ENCODE data around the gene CEP135.
"Not testable (repeated sequence)": the region's sequence is repeated elsewhere in the genome, so short reads cannot be mapped to it uniquely, and the experiment has no call there.

Gene CEP135

GRCh38 chr4:55931833-55932232 lies 16.9 kb upstream of the CEP135 start:
- H3K27me3 Mint-ChIP-seq, result no peaks in the 10 kb centered on the region
- peaks cover 6% of the 10 kb centered on the region for H3K9me3 Mint-ChIP-seq
- no peak overlapping the region for H3K4me3 Mint-ChIP-seq
- H3K4me1 Mint-ChIP-seq (ENCODE audit: low read depth), result no peaks in the 10 kb centered on the region
- H3K36me3 Mint-ChIP-seq (ENCODE audit: low read depth), result peaks cover 7% of the 10 kb centered on the region
- H3K27ac Mint-ChIP-seq, result no peak overlapping the region

DNA sequence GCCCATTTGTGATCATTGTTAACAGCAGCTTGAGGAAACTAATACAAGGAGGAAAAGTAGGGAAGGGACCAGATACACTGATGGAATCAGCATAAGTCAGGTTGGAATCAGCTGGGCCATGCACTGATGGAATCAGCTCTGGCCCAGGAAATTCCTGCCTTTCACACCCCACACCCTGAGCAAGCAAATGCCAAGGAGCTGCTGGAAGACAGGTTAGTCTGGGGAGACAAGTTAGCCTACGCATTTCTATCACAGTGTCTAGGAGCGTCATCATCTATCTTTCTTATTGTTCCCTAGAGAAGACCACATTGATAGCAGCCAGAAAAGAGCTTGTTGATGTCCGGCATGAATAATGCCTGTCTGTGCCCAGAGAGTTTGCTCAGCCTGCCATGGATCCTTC lies 16.2 kb upstream of the CEP135 start:
- Mint-ChIP-seq H3K36me3 (ENCODE audit: low read depth) (peaks cover 12% of the 10 kb centered on the region), H3K4me3 (no peak overlapping the region), H3K9me3 (peaks cover 6% of the 10 kb centered on the region), H3K4me1 (ENCODE audit: low read depth) (no peaks in the 10 kb centered on the region), H3K27me3 (no peaks in the 10 kb centered on the region), H3K27ac (no peak overlapping the region)

DNA sequence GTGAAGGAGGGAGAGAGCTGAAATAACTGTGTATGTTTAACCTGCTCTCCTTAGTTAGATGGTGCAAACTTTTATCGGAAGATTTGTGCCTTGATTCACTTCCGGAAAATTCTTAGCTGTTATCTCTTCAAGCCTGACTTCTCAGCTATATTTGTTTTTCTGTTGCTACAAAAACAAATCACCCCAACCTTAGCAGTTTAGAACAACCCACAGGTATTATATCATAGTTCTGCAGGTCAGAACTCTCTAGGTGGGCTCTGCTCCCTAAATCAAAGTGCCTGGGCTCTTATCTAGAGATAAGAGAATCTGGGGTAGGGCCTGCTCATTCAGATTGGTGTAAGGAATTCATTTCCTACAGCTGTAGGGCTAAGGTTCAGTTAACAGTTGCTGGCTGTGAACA lies 15.1 kb upstream of the CEP135 start:
- Mint-ChIP-seq H3K4me1 (ENCODE audit: low read depth) (no peaks in the 10 kb centered on the region), H3K4me3 (no peak overlapping the region), H3K27me3 (no peaks in the 10 kb centered on the region), H3K27ac (no peak overlapping the region), H3K36me3 (ENCODE audit: low read depth) (peaks cover 20% of the 10 kb centered on the region), H3K9me3 (peaks cover 14% of the 10 kb centered on the region)

DNA sequence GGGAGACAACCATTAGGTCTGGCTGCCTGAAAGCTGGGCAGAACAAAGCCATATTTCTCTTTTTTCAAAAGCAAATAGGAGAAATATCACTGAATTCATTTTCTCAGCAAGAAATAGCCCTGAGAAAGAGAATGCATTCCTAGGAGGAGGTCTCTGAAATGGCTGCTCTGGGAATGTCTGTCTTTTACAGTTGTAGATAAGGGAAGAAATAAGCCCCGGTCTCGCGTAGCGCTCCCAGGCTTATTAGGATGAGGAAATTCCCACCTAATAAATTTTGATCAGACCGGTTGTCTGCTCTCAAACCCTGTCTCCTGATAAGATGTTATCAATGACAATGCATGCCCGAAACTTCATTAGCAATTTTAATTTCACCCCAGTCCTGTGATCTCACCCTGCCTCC lies 12.8 kb upstream of the CEP135 start:
- H3K4me1 Mint-ChIP-seq (ENCODE audit: low read depth); H3K4me3 Mint-ChIP-seq; H3K27me3 Mint-ChIP-seq; H3K27ac Mint-ChIP-seq: not testable (repeated sequence)
- H3K9me3 Mint-ChIP-seq, result peaks cover 21% of the 10 kb centered on the region
- peaks cover 31% of the 10 kb centered on the region for H3K36me3 Mint-ChIP-seq (ENCODE audit: low read depth)

GRCh38 chr4:55938481-55938880 lies 10.3 kb upstream of the CEP135 start:
- Mint-ChIP-seq H3K27me3 (no peaks in the 10 kb centered on the region), H3K36me3 (ENCODE audit: low read depth) (peaks cover 31% of the 10 kb centered on the region), H3K4me3 (no peak overlapping the region), H3K27ac (no peak overlapping the region), H3K4me1 (ENCODE audit: low read depth) (no peaks in the 10 kb centered on the region), H3K9me3 (peaks cover 21% of the 10 kb centered on the region)

- no peaks in the 10 kb centered on the region for H3K4me1 Mint-ChIP-seq (ENCODE audit: low read depth)
- H3K4me3 Mint-ChIP-seq, result no peak overlapping the region
- H3K27me3 Mint-ChIP-seq, result no peaks in the 10 kb centered on the region
- peaks cover 21% of the 10 kb centered on the region for H3K9me3 Mint-ChIP-seq
- peaks cover 31% of the 10 kb centered on the region for H3K36me3 Mint-ChIP-seq (ENCODE audit: low read depth)
- H3K27ac Mint-ChIP-seq, result no peak overlapping the region
Measured at GRCh38 chr4:55939421-55939820, 9.3 kb upstream of the CEP135 start.

GRCh38 chr4:55941881-55942396 lies 6.8 kb upstream of the CEP135 start:
- Mint-ChIP-seq H3K4me1 (ENCODE audit: low read depth) (peaks cover 11% of the 10 kb centered on the region), H3K36me3 (ENCODE audit: low read depth) (peaks cover 23% of the 10 kb centered on the region), H3K4me3 (no peak overlapping the region), H3K9me3 (peaks cover 16% of the 10 kb centered on the region), H3K27ac (no peak overlapping the region), H3K27me3 (no peaks in the 10 kb centered on the region)

DNA sequence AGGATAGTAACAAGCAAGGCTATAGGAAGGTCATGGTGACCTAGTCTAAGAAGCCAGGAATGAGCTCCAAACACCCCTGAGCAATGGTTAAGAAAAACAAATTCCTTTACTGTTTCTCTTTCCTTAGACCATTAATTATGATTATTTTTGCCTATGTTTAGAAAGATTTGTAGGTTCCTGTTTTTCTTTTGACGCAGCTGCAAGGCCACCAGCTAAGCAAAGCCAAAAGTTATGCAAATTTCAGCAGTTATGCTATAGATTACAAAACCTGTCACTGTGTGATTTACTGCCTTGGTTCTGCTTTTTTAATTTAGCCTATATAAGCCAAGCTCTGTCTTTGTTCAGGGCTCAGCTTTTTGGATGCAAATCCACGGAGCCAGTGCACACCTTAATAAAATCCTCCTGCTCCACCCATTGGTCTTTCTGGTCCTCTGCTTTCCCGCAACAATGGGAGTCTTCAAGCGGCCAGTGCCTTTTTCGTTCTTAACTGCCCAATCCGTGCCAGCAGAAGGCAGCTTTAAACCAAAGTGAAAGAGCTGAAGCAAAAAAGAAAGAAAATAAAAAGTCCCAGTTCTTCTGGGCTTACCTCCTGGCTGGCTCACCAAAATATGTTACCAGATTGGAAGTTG lies 1.4 kb upstream of the CEP135 start:
- Mint-ChIP-seq H3K4me1 (ENCODE audit: low read depth) (peaks cover 51% of the 10 kb centered on the region), H3K4me3 (peak overlapping the region; percentile 87), H3K27me3 (no peaks in the 10 kb centered on the region), H3K36me3 (ENCODE audit: low read depth) (peaks cover 4% of the 10 kb centered on the region), H3K27ac (peak overlapping the region; percentile 87), H3K9me3 (no peaks in the 10 kb centered on the region)

GRCh38 chr4:55947912-55948725 lies 626 bp upstream of the CEP135 start:
- H3K36me3 Mint-ChIP-seq (ENCODE audit: low read depth), result peaks cover 11% of the 10 kb centered on the region
- H3K9me3 Mint-ChIP-seq, result no peaks in the 10 kb centered on the region
- H3K27me3 Mint-ChIP-seq, result no peaks in the 10 kb centered on the region
- peaks cover 51% of the 10 kb centered on the region for H3K4me1 Mint-ChIP-seq (ENCODE audit: low read depth)
- H3K4me3 Mint-ChIP-seq, result peak overlapping the region; percentile 87
- peak overlapping the region; percentile 87 for H3K27ac Mint-ChIP-seq

GRCh38 chr4:55949482-55949802 lies 697 bp downstream of the CEP135 start:
- peaks cover 51% of the 10 kb centered on the region for H3K4me1 Mint-ChIP-seq (ENCODE audit: low read depth)

DNA sequence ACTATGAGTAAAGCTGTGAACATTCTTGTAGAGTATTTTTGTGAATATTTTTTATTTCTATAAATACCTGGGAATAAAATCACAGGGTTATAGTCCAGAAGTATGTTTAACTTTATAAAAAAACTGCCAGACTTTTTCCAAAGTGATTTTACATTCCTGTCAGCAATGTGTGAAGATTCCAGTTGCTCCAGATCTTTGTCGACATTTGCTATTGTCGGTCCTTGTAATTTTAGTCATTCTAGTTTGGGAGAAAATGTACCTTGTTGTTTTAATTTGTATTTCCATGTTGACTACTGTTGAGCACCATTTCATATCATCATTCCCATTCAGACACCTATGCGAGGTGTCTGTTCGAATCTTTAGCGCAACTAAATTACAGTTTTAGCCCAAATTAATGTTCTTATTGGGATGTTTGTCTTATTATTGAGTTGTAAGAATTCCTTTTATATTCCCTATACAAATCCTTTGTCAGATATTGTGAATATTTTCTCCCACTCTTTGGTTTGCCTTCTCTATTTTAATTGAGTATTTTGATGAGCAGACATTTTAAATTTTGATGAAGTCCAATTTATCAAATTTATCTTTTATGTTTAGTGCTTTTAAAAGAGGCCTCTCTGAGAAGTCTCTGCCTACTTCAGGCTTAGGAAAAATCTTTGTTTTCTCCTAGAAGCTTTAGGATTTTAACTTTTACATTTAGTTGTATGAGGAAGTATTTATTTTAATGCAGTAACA lies 2.6 kb downstream of the CEP135 start:
- Mint-ChIP-seq H3K9me3 (no peaks in the 10 kb centered on the region), H3K27ac (no peak overlapping the region), H3K4me3 (peak overlapping the region; percentile 61), H3K4me1 (ENCODE audit: low read depth) (peaks cover 44% of the 10 kb centered on the region), H3K27me3 (no peaks in the 10 kb centered on the region), H3K36me3 (ENCODE audit: low read depth) (peaks cover 35% of the 10 kb centered on the region)

More at GRCh38 chr4:55949482-55949802, 697 bp downstream of the CEP135 start:
- no peaks in the 10 kb centered on the region for H3K9me3 Mint-ChIP-seq
- peaks cover 21% of the 10 kb centered on the region for H3K36me3 Mint-ChIP-seq (ENCODE audit: low read depth)
- peak overlapping the region; percentile 87 for H3K4me3 Mint-ChIP-seq
- H3K27ac Mint-ChIP-seq, result peak overlapping the region; percentile 94
- H3K27me3 Mint-ChIP-seq, result no peaks in the 10 kb centered on the region

GRCh38 chr4:55955710-55956109 lies 7.0 kb downstream of the CEP135 start:
- no peak overlapping the region for H3K27ac Mint-ChIP-seq
- no peak overlapping the region for H3K4me3 Mint-ChIP-seq
- no peaks in the 10 kb centered on the region for H3K27me3 Mint-ChIP-seq
- H3K36me3 Mint-ChIP-seq (ENCODE audit: low read depth), result peaks cover 69% of the 10 kb centered on the region
- no peaks in the 10 kb centered on the region for H3K9me3 Mint-ChIP-seq
- peaks cover 10% of the 10 kb centered on the region for H3K4me1 Mint-ChIP-seq (ENCODE audit: low read depth)

- peaks cover 64% of the 10 kb centered on the region for H3K36me3 Mint-ChIP-seq (ENCODE audit: low read depth)
- H3K27ac Mint-ChIP-seq, result no peak overlapping the region
- H3K4me1 Mint-ChIP-seq (ENCODE audit: low read depth), result no peaks in the 10 kb centered on the region
- no peaks in the 10 kb centered on the region for H3K27me3 Mint-ChIP-seq
- no peak overlapping the region for H3K4me3 Mint-ChIP-seq
- H3K9me3 Mint-ChIP-seq, result no peaks in the 10 kb centered on the region
Measured at GRCh38 chr4:55959655-55960054, 10.9 kb downstream of the CEP135 start.

DNA sequence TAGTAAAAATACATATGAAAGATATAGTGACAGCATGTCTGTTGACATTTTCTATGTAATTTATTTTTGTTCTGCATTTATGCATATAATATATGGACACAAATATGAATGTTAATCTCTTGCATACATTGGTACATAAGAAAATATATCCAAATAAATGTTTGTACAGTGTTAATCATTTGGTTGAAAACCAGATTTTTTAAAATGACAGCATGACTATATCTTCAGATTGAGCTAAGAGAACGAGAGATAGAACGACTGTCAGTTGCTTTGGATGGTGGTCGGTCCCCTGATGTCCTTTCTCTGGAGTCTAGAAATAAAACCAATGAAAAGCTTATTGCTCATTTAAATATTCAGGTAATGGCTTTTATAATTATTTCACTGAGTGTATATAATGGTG lies 15.3 kb downstream of the CEP135 start:
- Mint-ChIP-seq H3K9me3 (no peaks in the 10 kb centered on the region), H3K36me3 (ENCODE audit: low read depth) (peaks cover 56% of the 10 kb centered on the region), H3K4me1 (ENCODE audit: low read depth) (no peaks in the 10 kb centered on the region), H3K27ac (no peak overlapping the region), H3K27me3 (no peaks in the 10 kb centered on the region), H3K4me3 (no peak overlapping the region)

DNA sequence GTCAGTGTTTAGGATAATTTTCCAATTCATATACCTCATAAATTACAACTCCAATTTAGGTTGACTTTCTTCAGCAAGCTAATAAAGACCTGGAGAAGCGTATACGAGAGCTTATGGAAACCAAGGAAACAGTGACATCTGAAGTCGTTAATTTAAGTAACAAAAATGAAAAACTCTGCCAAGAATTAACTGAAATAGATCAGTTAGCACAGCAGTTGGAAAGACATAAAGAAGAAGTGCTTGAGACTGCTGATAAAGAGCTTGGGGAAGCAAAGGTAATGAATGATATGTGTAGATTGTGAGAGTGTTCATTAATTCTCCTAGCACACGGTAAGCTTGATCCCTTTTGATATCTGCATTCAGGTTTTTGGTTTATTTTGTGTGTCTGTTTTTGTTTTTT lies 16.8 kb downstream of the CEP135 start:
- no peak overlapping the region for H3K27ac Mint-ChIP-seq
- H3K4me3 Mint-ChIP-seq, result no peak overlapping the region
- H3K27me3 Mint-ChIP-seq, result no peaks in the 10 kb centered on the region
- no peaks in the 10 kb centered on the region for H3K4me1 Mint-ChIP-seq (ENCODE audit: low read depth)
- no peaks in the 10 kb centered on the region for H3K9me3 Mint-ChIP-seq
- H3K36me3 Mint-ChIP-seq (ENCODE audit: low read depth), result peaks cover 47% of the 10 kb centered on the region
